ENCODE measurements around the gene GALNT14. TPM values are rescaled to one million over a fixed set of nuclear protein-coding genes. Genes with fewer than 3 reads are reported as not detected.

GALNT14 gene
- total RNA-seq, 1 donor from 2014 or later, result 14.4 TPM

DNA sequence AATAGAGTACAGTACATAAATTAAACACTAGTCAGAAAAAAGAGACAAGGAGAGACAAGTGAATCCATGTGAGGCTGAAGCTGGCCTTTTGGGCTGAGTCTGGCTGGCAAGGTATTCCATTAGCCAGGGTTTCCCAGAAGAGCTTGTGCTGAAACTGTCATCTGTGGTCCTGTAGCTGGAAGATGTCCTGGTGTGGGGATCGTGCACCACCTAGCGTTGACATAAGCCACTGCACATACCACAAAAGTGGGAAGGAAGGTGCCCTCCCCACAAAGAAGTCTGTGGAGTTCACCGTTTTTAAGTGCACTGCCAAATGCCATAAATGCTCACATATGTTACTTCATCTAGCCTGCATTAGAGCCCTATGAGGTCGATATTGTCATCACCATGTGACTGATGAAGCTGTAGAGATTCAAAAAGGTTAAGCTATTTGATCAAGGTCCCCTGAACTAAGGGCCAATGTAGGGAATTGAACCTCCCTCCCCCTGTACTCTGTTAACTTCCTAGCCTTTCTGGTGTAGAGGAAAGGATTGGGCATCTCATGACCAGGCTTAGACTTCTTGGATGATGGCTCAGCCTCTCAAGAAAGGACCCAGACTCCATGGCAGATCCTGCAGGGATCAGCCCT, 31.9 kb upstream of the GALNT14 start:
- TF ChIP-seq, protein P1, sequence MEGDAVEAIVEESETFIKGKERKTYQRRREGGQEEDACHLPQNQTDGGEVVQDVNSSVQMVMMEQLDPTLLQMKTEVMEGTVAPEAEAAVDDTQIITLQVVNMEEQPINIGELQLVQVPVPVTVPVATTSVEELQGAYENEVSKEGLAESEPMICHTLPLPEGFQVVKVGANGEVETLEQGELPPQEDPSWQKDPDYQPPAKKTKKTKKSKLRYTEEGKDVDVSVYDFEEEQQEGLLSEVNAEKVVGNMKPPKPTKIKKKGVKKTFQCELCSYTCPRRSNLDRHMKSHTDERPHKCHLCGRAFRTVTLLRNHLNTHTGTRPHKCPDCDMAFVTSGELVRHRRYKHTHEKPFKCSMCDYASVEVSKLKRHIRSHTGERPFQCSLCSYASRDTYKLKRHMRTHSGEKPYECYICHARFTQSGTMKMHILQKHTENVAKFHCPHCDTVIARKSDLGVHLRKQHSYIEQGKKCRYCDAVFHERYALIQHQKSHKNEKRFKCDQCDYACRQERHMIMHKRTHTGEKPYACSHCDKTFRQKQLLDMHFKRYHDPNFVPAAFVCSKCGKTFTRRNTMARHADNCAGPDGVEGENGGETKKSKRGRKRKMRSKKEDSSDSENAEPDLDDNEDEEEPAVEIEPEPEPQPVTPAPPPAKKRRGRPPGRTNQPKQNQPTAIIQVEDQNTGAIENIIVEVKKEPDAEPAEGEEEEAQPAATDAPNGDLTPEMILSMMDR (IDR thresholded peaks at IDR 0.05; ENCODE audit: partially characterized antibody, unreplicated experiment), result peak; percentile 92
- Mint-ChIP-seq H3K4me3 (ENCODE audit: unreplicated experiment) (no peak overlapping the region), H3K27me3 (ENCODE audit: unreplicated experiment) (peaks cover 6% of the 10 kb centered on the region), H3K27ac (ENCODE audit: unreplicated experiment) (no peak overlapping the region), H3K9me3 (ENCODE audit: unreplicated experiment) (peaks cover 4% of the 10 kb centered on the region), H3K4me1 (ENCODE audit: low read depth, unreplicated experiment) (peaks cover 15% of the 10 kb centered on the region), H3K36me3 (ENCODE audit: unreplicated experiment) (no peaks in the 10 kb centered on the region)
- peak; percentile 65 for DNase-seq

DNA sequence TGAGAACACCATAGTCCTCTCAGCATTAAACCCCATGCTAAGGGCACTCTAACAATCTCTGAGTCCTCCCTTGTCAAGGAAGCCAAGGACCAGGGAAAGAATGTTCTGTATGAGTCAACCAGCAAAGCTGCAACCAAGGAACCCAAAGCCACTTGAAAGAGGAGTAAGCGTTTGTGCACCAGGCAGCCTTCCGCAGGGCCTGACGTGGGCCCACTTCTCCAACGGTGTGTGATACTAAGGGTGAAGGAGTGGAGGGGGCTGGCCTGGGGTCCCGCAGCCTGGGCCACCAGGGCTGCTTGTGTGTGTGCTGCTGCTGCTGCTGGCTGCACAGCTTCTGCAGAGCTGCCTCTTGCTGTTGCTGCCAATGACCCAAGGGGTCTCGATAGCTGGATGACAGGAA, 30.1 kb upstream of the GALNT14 start:
- H3K9me3 Mint-ChIP-seq (ENCODE audit: unreplicated experiment), result peaks cover 12% of the 10 kb centered on the region
- peaks cover 12% of the 10 kb centered on the region for H3K27me3 Mint-ChIP-seq (ENCODE audit: unreplicated experiment)
- TF ChIP-seq, protein P1 (IDR thresholded peaks at IDR 0.05; ENCODE audit: partially characterized antibody, unreplicated experiment), result no peak
- H3K36me3 Mint-ChIP-seq (ENCODE audit: unreplicated experiment), result no peaks in the 10 kb centered on the region
- no peak for DNase-seq
- no peak overlapping the region for H3K4me3 Mint-ChIP-seq (ENCODE audit: unreplicated experiment)
- H3K27ac Mint-ChIP-seq (ENCODE audit: unreplicated experiment), result no peak overlapping the region
- H3K4me1 Mint-ChIP-seq (ENCODE audit: low read depth, unreplicated experiment), result peaks cover 24% of the 10 kb centered on the region

DNA sequence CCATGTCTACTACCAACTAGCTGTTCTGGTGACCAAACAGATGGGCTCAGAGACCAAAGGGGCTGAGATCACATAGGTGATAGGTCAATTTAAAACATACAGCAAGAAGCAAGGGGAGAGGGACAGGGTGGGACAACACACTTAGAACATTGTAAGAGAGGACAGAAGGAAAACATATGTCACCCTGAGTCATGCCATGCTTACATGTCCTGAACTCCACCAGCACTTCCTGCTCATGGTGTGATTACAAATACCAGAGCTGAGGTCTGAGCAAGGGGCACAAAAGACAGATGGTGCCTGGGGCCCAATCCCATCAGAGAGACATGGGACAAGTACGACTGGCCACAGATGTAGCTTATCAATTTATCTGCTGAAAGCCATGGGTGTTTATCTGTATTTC, 28.7 kb upstream of the GALNT14 start:
- peaks cover 20% of the 10 kb centered on the region for H3K9me3 Mint-ChIP-seq (ENCODE audit: unreplicated experiment)
- DNase-seq, result no peak
- TF ChIP-seq, protein P1 (IDR thresholded peaks at IDR 0.05; ENCODE audit: partially characterized antibody, unreplicated experiment), result no peak
- no peak overlapping the region for H3K4me3 Mint-ChIP-seq (ENCODE audit: unreplicated experiment)
- H3K27me3 Mint-ChIP-seq (ENCODE audit: unreplicated experiment), result peaks cover 18% of the 10 kb centered on the region
- peak overlapping the region; percentile 77 for H3K27ac Mint-ChIP-seq (ENCODE audit: unreplicated experiment)
- peaks cover 29% of the 10 kb centered on the region for H3K4me1 Mint-ChIP-seq (ENCODE audit: low read depth, unreplicated experiment)
- no peaks in the 10 kb centered on the region for H3K36me3 Mint-ChIP-seq (ENCODE audit: unreplicated experiment)

DNA sequence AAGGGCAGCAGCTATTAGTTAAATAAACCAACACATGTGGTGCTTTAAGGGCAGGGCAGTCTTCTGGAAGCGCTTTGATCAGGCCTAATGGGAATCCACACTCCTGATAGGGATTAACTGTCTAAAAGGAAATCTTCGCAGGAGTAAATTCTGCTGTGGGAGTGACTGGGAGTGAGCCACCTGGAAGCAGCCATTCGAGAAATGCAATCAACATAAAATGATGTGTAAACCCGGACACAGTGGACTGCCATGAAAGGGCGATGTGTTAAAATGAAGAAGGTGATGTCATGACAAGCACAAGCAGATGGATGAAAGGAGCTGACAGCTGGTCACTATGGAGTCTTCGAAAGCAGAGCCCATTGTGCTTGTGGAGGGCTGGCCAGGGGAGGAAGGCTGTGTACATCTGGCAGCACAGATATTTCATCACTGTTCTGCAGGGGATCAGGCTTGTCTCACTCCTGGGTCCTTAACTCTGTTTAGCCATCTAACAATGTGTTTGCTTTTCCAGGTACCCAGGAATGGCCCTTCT, 24.8 kb upstream of the GALNT14 start:
- Mint-ChIP-seq H3K36me3 (ENCODE audit: unreplicated experiment) (no peaks in the 10 kb centered on the region), H3K27ac (ENCODE audit: unreplicated experiment) (peak overlapping the region; percentile 98), H3K9me3 (ENCODE audit: unreplicated experiment) (peaks cover 20% of the 10 kb centered on the region), H3K4me3 (ENCODE audit: unreplicated experiment) (peak overlapping the region; percentile 53), H3K4me1 (ENCODE audit: low read depth, unreplicated experiment) (peaks cover 29% of the 10 kb centered on the region), H3K27me3 (ENCODE audit: unreplicated experiment) (peaks cover 18% of the 10 kb centered on the region)
- TF ChIP-seq, protein P1 (IDR thresholded peaks at IDR 0.05; ENCODE audit: partially characterized antibody, unreplicated experiment), result no peak
- peak; percentile 68 for DNase-seq

DNA sequence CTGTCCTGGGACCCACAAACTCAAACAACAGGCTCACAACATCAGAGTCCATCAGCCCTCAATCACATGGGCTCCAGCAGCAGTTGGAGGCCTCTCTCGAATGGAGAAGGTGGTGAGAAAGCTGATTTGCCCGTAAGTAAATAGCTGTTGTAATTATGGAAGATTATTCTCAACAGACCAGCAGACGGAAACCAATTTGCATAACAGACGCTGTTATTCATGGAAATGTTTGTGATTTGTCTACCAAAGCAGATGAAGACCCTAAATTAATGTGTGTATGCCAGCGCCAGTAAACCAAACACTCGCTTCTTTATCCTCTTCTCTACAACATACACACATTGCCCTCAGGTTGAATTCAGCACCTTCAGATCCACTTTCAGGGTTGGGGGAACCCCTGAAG, 23.4 kb upstream of the GALNT14 start:
- H3K27ac Mint-ChIP-seq (ENCODE audit: unreplicated experiment), result no peak overlapping the region
- H3K36me3 Mint-ChIP-seq (ENCODE audit: unreplicated experiment), result no peaks in the 10 kb centered on the region

More for the DNA sequence above, 23.4 kb upstream of the GALNT14 start:
- Mint-ChIP-seq H3K4me1 (ENCODE audit: low read depth, unreplicated experiment) (peaks cover 16% of the 10 kb centered on the region), H3K9me3 (ENCODE audit: unreplicated experiment) (peaks cover 19% of the 10 kb centered on the region), H3K27me3 (ENCODE audit: unreplicated experiment) (peaks cover 16% of the 10 kb centered on the region), H3K4me3 (ENCODE audit: unreplicated experiment) (no peak overlapping the region)
- TF ChIP-seq, protein P1 (IDR thresholded peaks at IDR 0.05; ENCODE audit: partially characterized antibody, unreplicated experiment), result no peak
- no peak for DNase-seq

Data from glutamatergic neuron (in vitro differentiated cells).